Nephron (organoid): ENCODE results near the gene SLC7A10.
"Not testable (repeated sequence)": the region's sequence is repeated elsewhere in the genome, so short reads cannot be mapped to it uniquely, and the experiment has no call there.

Source experiments
- H3K27ac Mint-ChIP-seq, 3 experiments: 2 replicates each; pipeline ENCODE4 v1.8.0; 2020; ENCODE audit warnings: mixed read lengths in 3 of 3, mild to moderate bottlenecking in 2 of 3, moderate library complexity in 1 of 3
- H3K27me3 Mint-ChIP-seq: 2 replicates; pipeline ENCODE4 v1.8.0; 2021; ENCODE audit warnings: low read depth, mild to moderate bottlenecking, moderate library complexity, mixed read lengths
- H3K36me3 Mint-ChIP-seq: 2 replicates; pipeline ENCODE4 v1.8.0; 2020; ENCODE audit warnings: low read depth, mixed read lengths
- H3K4me1 Mint-ChIP-seq: 2 replicates; pipeline ENCODE4 v1.8.0; 2020; ENCODE audit warnings: mixed read lengths
- H3K4me3 Mint-ChIP-seq, 3 experiments: 2 replicates each; pipeline ENCODE4 v1.8.0; 2020; ENCODE audit warnings: mild to moderate bottlenecking in 3 of 3, mixed read lengths in 3 of 3, moderate library complexity in 2 of 3
- H3K9me3 Mint-ChIP-seq: 2 replicates; pipeline ENCODE4 v1.8.0; 2020; ENCODE audit warnings: mixed read lengths
- TF ChIP-seq, protein P1 (sequence below), 3 experiments: fragments of 200-600 bp; sonication (generic); IDR thresholded peaks; one replicate each; pipeline ENCODE4 v1.5.0; 2021; ENCODE audit warnings: antibody characterized with exemption in 3 of 3; ENCODE audit not compliant: unreplicated experiment in 3 of 3

Gene SLC7A10

DNA sequence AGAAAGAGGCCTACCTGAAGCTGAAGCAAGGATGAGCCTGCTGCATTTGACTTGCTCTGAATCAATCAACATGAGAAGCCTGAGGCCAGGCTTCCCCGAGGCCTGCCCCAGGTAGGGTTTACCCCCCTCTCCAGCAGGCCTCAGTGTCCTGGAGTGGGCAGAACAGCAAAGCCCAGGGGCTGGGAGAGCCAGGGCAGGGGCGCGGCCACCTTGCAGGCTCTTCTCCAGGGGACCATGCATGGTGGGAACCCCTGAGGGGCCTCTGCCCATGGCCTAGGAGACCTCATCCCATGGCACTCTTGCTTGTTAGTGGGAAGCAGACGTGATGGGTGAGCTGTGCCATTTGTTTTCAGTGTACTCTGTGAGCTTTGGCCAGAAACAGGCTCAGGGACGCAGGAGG is 51.5 kb downstream of the SLC7A10 start:
- Mint-ChIP-seq H3K36me3 (peaks cover 1% of the 10 kb centered on the region), H3K4me1 (peaks cover 25% of the 10 kb centered on the region), H3K27ac (no peak overlapping the region), H3K9me3 (peaks cover 4% of the 10 kb centered on the region), H3K27me3 (no peaks in the 10 kb centered on the region), H3K4me3 (peak overlapping the region; percentile 23 to 68 (median 57))
- TF ChIP-seq, protein P1, sequence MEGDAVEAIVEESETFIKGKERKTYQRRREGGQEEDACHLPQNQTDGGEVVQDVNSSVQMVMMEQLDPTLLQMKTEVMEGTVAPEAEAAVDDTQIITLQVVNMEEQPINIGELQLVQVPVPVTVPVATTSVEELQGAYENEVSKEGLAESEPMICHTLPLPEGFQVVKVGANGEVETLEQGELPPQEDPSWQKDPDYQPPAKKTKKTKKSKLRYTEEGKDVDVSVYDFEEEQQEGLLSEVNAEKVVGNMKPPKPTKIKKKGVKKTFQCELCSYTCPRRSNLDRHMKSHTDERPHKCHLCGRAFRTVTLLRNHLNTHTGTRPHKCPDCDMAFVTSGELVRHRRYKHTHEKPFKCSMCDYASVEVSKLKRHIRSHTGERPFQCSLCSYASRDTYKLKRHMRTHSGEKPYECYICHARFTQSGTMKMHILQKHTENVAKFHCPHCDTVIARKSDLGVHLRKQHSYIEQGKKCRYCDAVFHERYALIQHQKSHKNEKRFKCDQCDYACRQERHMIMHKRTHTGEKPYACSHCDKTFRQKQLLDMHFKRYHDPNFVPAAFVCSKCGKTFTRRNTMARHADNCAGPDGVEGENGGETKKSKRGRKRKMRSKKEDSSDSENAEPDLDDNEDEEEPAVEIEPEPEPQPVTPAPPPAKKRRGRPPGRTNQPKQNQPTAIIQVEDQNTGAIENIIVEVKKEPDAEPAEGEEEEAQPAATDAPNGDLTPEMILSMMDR (IDR thresholded peaks at IDR 0.05; ENCODE audit: unreplicated experiment in 3 of 3), result no peak

DNA sequence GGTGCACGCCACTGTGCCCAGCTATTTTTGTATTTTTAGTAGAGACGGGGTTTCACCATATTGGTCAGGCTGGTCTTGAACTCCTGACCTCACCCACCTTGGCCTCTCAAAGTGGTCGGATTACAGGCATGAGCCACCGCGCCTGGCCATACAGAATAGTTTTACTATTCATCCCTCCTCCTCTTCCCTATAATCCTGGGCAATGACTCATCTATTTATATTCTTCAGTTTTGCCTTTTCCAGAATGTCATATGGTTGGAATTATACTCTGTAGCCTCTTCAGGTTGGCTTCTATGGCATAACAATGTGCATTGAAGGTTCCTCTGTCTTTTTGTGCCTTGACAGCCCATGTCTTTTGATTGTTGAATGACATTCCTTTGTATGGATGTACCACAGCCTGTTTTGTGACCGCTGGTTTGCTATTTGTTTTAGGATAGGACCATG is 53.7 kb downstream of the SLC7A10 start:
- Mint-ChIP-seq H3K9me3 (peaks cover 11% of the 10 kb centered on the region), H3K4me3 (no peak overlapping the region)

GRCh38 chr19:33171222-33171795 is 54.3 kb downstream of the SLC7A10 start:
- TF ChIP-seq, protein P1 (IDR thresholded peaks at IDR 0.05; ENCODE audit: unreplicated experiment in 3 of 3), result no peak
- Mint-ChIP-seq H3K27ac (peak overlapping the region in 2 of 3 experiments; percentile 23 to 54), H3K4me3 (no peak overlapping the region)

More for the DNA sequence above, 53.7 kb downstream of the SLC7A10 start:
- Mint-ChIP-seq H3K36me3 (peaks cover 9% of the 10 kb centered on the region), H3K4me1 (peaks cover 20% of the 10 kb centered on the region), H3K27ac (no peak overlapping the region), H3K27me3 (no peaks in the 10 kb centered on the region)
- TF ChIP-seq, protein P1 (IDR thresholded peaks at IDR 0.05; ENCODE audit: unreplicated experiment in 3 of 3), result no peak

GRCh38 chr19:33168528-33168927 is 57.1 kb downstream of the SLC7A10 start:
- TF ChIP-seq, protein P1 (IDR thresholded peaks at IDR 0.05; ENCODE audit: unreplicated experiment in 3 of 3), result no peak
- no peak overlapping the region for H3K4me3 Mint-ChIP-seq
- H3K4me1 Mint-ChIP-seq, result peaks cover 8% of the 10 kb centered on the region
- H3K9me3 Mint-ChIP-seq, result peaks cover 9% of the 10 kb centered on the region
- H3K27me3 Mint-ChIP-seq, result no peaks in the 10 kb centered on the region
- H3K36me3 Mint-ChIP-seq, result peaks cover 9% of the 10 kb centered on the region
- H3K27ac Mint-ChIP-seq, result no peak overlapping the region

More at GRCh38 chr19:33171222-33171795, 54.3 kb downstream of the SLC7A10 start:
- H3K9me3 Mint-ChIP-seq, result peaks cover 9% of the 10 kb centered on the region
- no peaks in the 10 kb centered on the region for H3K27me3 Mint-ChIP-seq
- peaks cover 20% of the 10 kb centered on the region for H3K4me1 Mint-ChIP-seq
- peaks cover 9% of the 10 kb centered on the region for H3K36me3 Mint-ChIP-seq

- H3K9me3 Mint-ChIP-seq, result peaks cover 9% of the 10 kb centered on the region
- peaks cover 9% of the 10 kb centered on the region for H3K36me3 Mint-ChIP-seq
- TF ChIP-seq, protein P1 (IDR thresholded peaks at IDR 0.05; ENCODE audit: unreplicated experiment in 3 of 3), result no peak
- H3K27ac Mint-ChIP-seq, result no peak overlapping the region
- peaks cover 5% of the 10 kb centered on the region for H3K4me1 Mint-ChIP-seq
- H3K4me3 Mint-ChIP-seq, result no peak overlapping the region
- H3K27me3 Mint-ChIP-seq, result no peaks in the 10 kb centered on the region
Observed at GRCh38 chr19:33167438-33167837, 58.2 kb downstream of the SLC7A10 start.

- not testable (repeated sequence) for H3K27me3 Mint-ChIP-seq, H3K4me1 Mint-ChIP-seq, H3K9me3 Mint-ChIP-seq, H3K27ac Mint-ChIP-seq, H3K4me3 Mint-ChIP-seq, H3K36me3 Mint-ChIP-seq
Observed at GRCh38 chr19:33166037-33166436, 59.6 kb downstream of the SLC7A10 start.
